HG03135 (cell line): ENCODE data around the gene CXCL3.

Experiments used
- ATAC-seq: cut with Tn5 transposase; IDR thresholded peaks from one replicate; pipeline ENCODE4 v1.9.1; 2021; ENCODE audit warnings: mild to moderate bottlenecking, moderate library complexity; ENCODE audit not compliant: unreplicated experiment

Gene CXCL3

GRCh38 chr4:74016068-74016467 lies 22.4 kb downstream of the CXCL3 start:
- no peak for ATAC-seq

- no peak for ATAC-seq
Measured at GRCh38 chr4:74015126-74015780, 23.2 kb downstream of the CXCL3 start.

GRCh38 chr4:74014332-74014731 lies 24.2 kb downstream of the CXCL3 start:
- no peak for ATAC-seq

- no peak for ATAC-seq
Measured at GRCh38 chr4:74013264-74013663, 25.2 kb downstream of the CXCL3 start.

- ATAC-seq, result no peak
Measured at GRCh38 chr4:74012130-74012529, 26.4 kb downstream of the CXCL3 start.

- ATAC-seq, result no peak
Measured at GRCh38 chr4:74009307-74009706, 29.2 kb downstream of the CXCL3 start.

- ATAC-seq, result no peak
Measured at GRCh38 chr4:74006009-74006476, 32.4 kb downstream of the CXCL3 start.

- no peak for ATAC-seq
Measured at GRCh38 chr4:74005528-74005927, 33.0 kb downstream of the CXCL3 start.

GRCh38 chr4:74004668-74005067 lies 33.8 kb downstream of the CXCL3 start:
- ATAC-seq, result no peak

- no peak for ATAC-seq
Measured at GRCh38 chr4:74000301-74000700, 38.2 kb downstream of the CXCL3 start.

GRCh38 chr4:73998040-73999011 lies 40.2 kb downstream of the CXCL3 start, which contains the start of gene CXCL5:
CXCL5 (minus strand) TSS chr4:73998677; CDS start chr4:73998581, 96 bp downstream.
- no peak for ATAC-seq

- no peak for ATAC-seq
Measured at GRCh38 chr4:73992050-73992449, 46.4 kb downstream of the CXCL3 start.

- ATAC-seq, result no peak
Measured at GRCh38 chr4:73991742-73992000, 46.8 kb downstream of the CXCL3 start.

- no peak for ATAC-seq
Measured at GRCh38 chr4:73990988-73991741, 47.3 kb downstream of the CXCL3 start.

GRCh38 chr4:73989928-73990327 lies 48.6 kb downstream of the CXCL3 start:
- ATAC-seq, result no peak

- ATAC-seq, result no peak
Measured at GRCh38 chr4:73989031-73989430, 49.5 kb downstream of the CXCL3 start.

- ATAC-seq, result no peak
Measured at GRCh38 chr4:73988061-73988460, 50.4 kb downstream of the CXCL3 start, which contains the start of gene PPBP. PPBP (minus strand) TSS chr4:73988190; CDS start chr4:73988103, 87 bp downstream.
